Measurements from ENCODE around the gene UPP1. TPM values are rescaled to one million over a fixed set of nuclear protein-coding genes. Genes with fewer than 3 reads are reported as not detected.

UPP1 gene
- total and polyA plus RNA-seq, 2 of the 4 experiments (the other 2 are of a cell fraction): 3.9 to 14.5 TPM

GRCh38 chr7:48087349-48087748, 1.7 kb upstream of the UPP1 start:
- Histone ChIP-seq H2BK20ac (ENCODE audit: low read depth, low read length) (peak overlapping the region; percentile 82; the same call in 1 of the 2 replicates), H2AFZ (replicated peaks; ENCODE audit: low read length, poor library complexity) (no peak overlapping the region), H3K9me3 (ENCODE audit: control insufficient read depth, insufficient read depth, low read length) (no peaks in the 10 kb centered on the region), H3K4me2 (ENCODE audit: low read depth, low read length) (peak overlapping the region; percentile 57), H3K23ac (ENCODE audit: low read depth, low read length) (peak overlapping the region; percentile 49; the same call in 1 of the 2 replicates), H2BK15ac (ENCODE audit: low read depth, low read length) (peak overlapping the region; percentile 72; the same call in 1 of the 3 replicates), H4K20me1 (ENCODE audit: insufficient read depth, low read length) (0 out of 2 replicates have a peak, but pooled peaks cover 3% of the 10 kb centered on the region), H3K14ac (replicated peaks; ENCODE audit: low read depth, low read length) (no peak overlapping the region; the same call in 1 of the 2 replicates), H3K27me3 (ENCODE audit: control insufficient read depth, insufficient read depth, low read length) (no peaks in the 10 kb centered on the region), H3K27ac (ENCODE audit: insufficient read depth, low read length) (peak overlapping the region; percentile 48), H2AK9ac (replicated peaks; ENCODE audit: low read depth, low read length, poor library complexity) (no peak overlapping the region), H3K4ac (ENCODE audit: low read depth, low read length) (peak overlapping the region; percentile 72), H2BK5ac (ENCODE audit: low read depth, low read length, poor library complexity, severe bottlenecking) (peak overlapping the region; percentile 70), H3K36me3 (ENCODE audit: control insufficient read depth, insufficient read depth, low read length) (peaks cover 8% of the 10 kb centered on the region), H3K9me1 (ENCODE audit: insufficient read depth, low read length) (peaks cover 29% of the 10 kb centered on the region), H3K18ac (ENCODE audit: low read depth, low read length) (peak overlapping the region; percentile 66), H4K5ac (ENCODE audit: low read depth, low read length) (peak overlapping the region; percentile 54; the same call in 1 of the 2 replicates), H4K91ac (ENCODE audit: insufficient read depth, low read depth, low read length) (peak overlapping the region; percentile 54), H3K4me3 (ENCODE audit: insufficient read depth, low read depth, low read length) (no peak overlapping the region), H4K8ac (ENCODE audit: low read depth in 2 of 2, low read length in 2 of 2) (peak overlapping the region; percentile 31 to 94), H3K4me1 (ENCODE audit: control insufficient read depth, insufficient read depth, low read length) (peaks cover 26% of the 10 kb centered on the region), H2AK5ac (ENCODE audit: low read depth, low read length) (peak overlapping the region; percentile 54; the same call in 1 of the 2 replicates), H2BK120ac (ENCODE audit: low read depth, low read length) (peak overlapping the region; percentile 80), H3K79me1 (ENCODE audit: low read depth in 1 of 2, low read length in 2 of 2) (peaks cover 13 to 32% of the 10 kb centered on the region in 2 experiments; a peak in 3 of 4 replicates), H3K9ac (ENCODE audit: low read depth, low read length) (no peak overlapping the region; the same call in 1 of the 2 replicates), H3K56ac (ENCODE audit: extremely low read depth, insufficient read depth, low read length) (0 out of 2 replicates have a peak overlapping the region, but pooled peaks have one; percentile 1)
- ChIA-PET POLR2A (ENCODE audit: unreplicated experiment) (interaction anchor here (0.7 kb wide), 1 partner anchor 633 kb away, joined by 6 read pairs; no protein-coding TSS in a partner anchor), CTCF (interaction anchor here (1.3 kb wide), 1 partner anchor 23 kb away, joined by 4 read pairs; no protein-coding TSS in a partner anchor)
- peak; percentile 86 for DNase-seq
- in situ Hi-C loops (cut with MboI; ENCODE audit: low sequenced_read_pairs) (no loop called here), dilution Hi-C loops (cut with HindIII; ENCODE audit: low sequenced_read_pairs, unreplicated experiment) (no loop called here), intact Hi-C loops (cut with micrococcal nuclease) (loop anchor here (5.0 kb wide), 1 partner anchor 95 kb away; no protein-coding TSS in a partner anchor)
- ATAC-seq (ENCODE audit: low read depth): no peak
- BruUV-seq (replicated peaks): no TSS peak
- WGBS, 2 experiments (ENCODE audit: extremely low coverage in 2 of 2, insufficient read length in 1 of 2): 100% methylated on average over 1 of the region's 7 CpGs; no CpG with 5 or more reads in 1 of the 2 experiments
- TF ChIP-seq POLR2A (IDR thresholded peaks at IDR 0.05; ENCODE audit: low read depth, low read length) (peak; percentile 65), FOS (IDR thresholded peaks at IDR 0.05; ENCODE audit: low read depth, low read length) (no peak), MAFK (IDR thresholded peaks at IDR 0.05; ENCODE audit: low read depth, low read length) (peak; percentile 62), CEBPB (IDR thresholded peaks at IDR 0.05; ENCODE audit: low read depth, low read length) (peak; percentile 76; the same call in 1 of the 2 replicates), ELK1 (IDR thresholded peaks at IDR 0.05; ENCODE audit: borderline replicate concordance, low read depth, low read length) (no peak), NFE2L2 (IDR thresholded peaks at IDR 0.05; ENCODE audit: low read depth, low read length) (0 out of 2 replicates have a peak, but pooled peaks have one; percentile 6), CTCF (conservative IDR thresholded peaks at IDR 0.05; ENCODE audit: low read depth, low read length) (peak; percentile 21; the same call in 1 of the 2 replicates)

All from IMR-90 (cell line).